ENCODE measurements around the gene MYLIP.

Gene MYLIP

GRCh38 chr6:16132909-16133308, 4.0 kb downstream of the MYLIP start:
- no peak overlapping the region for H2AFZ ChIP-seq
- H3K4me3 ChIP-seq (ENCODE audit: low read depth, low read length) = peak overlapping the region; percentile 95
- TF ChIP-seq CTCF (IDR thresholded peaks at IDR 0.05) = no peak
- H3K79me2 ChIP-seq = peaks cover 20% of the 10 kb centered on the region
- H3K4me2 ChIP-seq (ENCODE audit: low read length) = peak overlapping the region; percentile 71
- H3K9me3 ChIP-seq (ENCODE audit: control insufficient read depth, low read length) = no peaks in the 10 kb centered on the region
- H3K36me3 ChIP-seq (ENCODE audit: control insufficient read depth, insufficient read depth, low read length) = no peaks in the 10 kb centered on the region
- no peaks in the 10 kb centered on the region for H3K27me3 ChIP-seq (ENCODE audit: control insufficient read depth, insufficient read depth, low read length)
- H3K27ac ChIP-seq = no peak overlapping the region
- no peak overlapping the region for H3K9ac ChIP-seq
- H3K4me1 ChIP-seq = peaks cover 18% of the 10 kb centered on the region

GRCh38 chr6:16134430-16134829, 5.5 kb downstream of the MYLIP start:
- TF ChIP-seq CTCF (IDR thresholded peaks at IDR 0.05) = no peak
- no peaks in the 10 kb centered on the region for H3K27me3 ChIP-seq (ENCODE audit: control insufficient read depth, insufficient read depth, low read length)
- peaks cover 30% of the 10 kb centered on the region for H3K79me2 ChIP-seq
- no peak overlapping the region for H3K4me3 ChIP-seq (ENCODE audit: low read depth, low read length)
- no peaks in the 10 kb centered on the region for H3K9me3 ChIP-seq (ENCODE audit: control insufficient read depth, low read length)
- H3K4me1 ChIP-seq = peaks cover 31% of the 10 kb centered on the region
- no peak overlapping the region for H3K27ac ChIP-seq
- no peak overlapping the region for H3K9ac ChIP-seq
- no peaks in the 10 kb centered on the region for H3K36me3 ChIP-seq (ENCODE audit: control insufficient read depth, insufficient read depth, low read length)
- no peak overlapping the region for H3K4me2 ChIP-seq (ENCODE audit: low read length)
- no peak overlapping the region for H2AFZ ChIP-seq

- H3K27me3 ChIP-seq (ENCODE audit: control insufficient read depth, insufficient read depth, low read length) = no peaks in the 10 kb centered on the region
- peaks cover 35% of the 10 kb centered on the region for H3K79me2 ChIP-seq
- H3K4me2 ChIP-seq (ENCODE audit: low read length) = no peak overlapping the region
- no peaks in the 10 kb centered on the region for H3K36me3 ChIP-seq (ENCODE audit: control insufficient read depth, insufficient read depth, low read length)
- no peak for TF ChIP-seq CTCF (IDR thresholded peaks at IDR 0.05)
- no peaks in the 10 kb centered on the region for H3K9me3 ChIP-seq (ENCODE audit: control insufficient read depth, low read length)
- H3K4me1 ChIP-seq = peaks cover 31% of the 10 kb centered on the region
- H3K9ac ChIP-seq = no peak overlapping the region
- no peak overlapping the region for H3K4me3 ChIP-seq (ENCODE audit: low read depth, low read length)
- no peak overlapping the region for H2AFZ ChIP-seq
- H3K27ac ChIP-seq = no peak overlapping the region
Observed at GRCh38 chr6:16135066-16135465, 6.2 kb downstream of the MYLIP start.

- Histone ChIP-seq H3K4me2 (ENCODE audit: low read length) (peak overlapping the region; percentile 35), H3K9me3 (ENCODE audit: control insufficient read depth, low read length) (no peaks in the 10 kb centered on the region), H2AFZ (no peak overlapping the region), H3K27me3 (ENCODE audit: control insufficient read depth, insufficient read depth, low read length) (no peaks in the 10 kb centered on the region), H3K9ac (no peak overlapping the region), H3K27ac (no peak overlapping the region), H3K36me3 (ENCODE audit: control insufficient read depth, insufficient read depth, low read length) (no peaks in the 10 kb centered on the region), H3K79me2 (peaks cover 38% of the 10 kb centered on the region), H3K4me3 (ENCODE audit: low read depth, low read length) (no peak overlapping the region), H3K4me1 (peaks cover 34% of the 10 kb centered on the region)
- no peak for TF ChIP-seq CTCF (IDR thresholded peaks at IDR 0.05)
Observed at GRCh38 chr6:16136091-16136490, 7.2 kb downstream of the MYLIP start.

GRCh38 chr6:16136621-16137450, 8.0 kb downstream of the MYLIP start:
- Histone ChIP-seq H3K9ac (no peak overlapping the region), H3K4me2 (ENCODE audit: low read length) (peak overlapping the region; percentile 64), H3K27ac (no peak overlapping the region), H3K79me2 (peaks cover 38% of the 10 kb centered on the region), H3K9me3 (ENCODE audit: control insufficient read depth, low read length) (no peaks in the 10 kb centered on the region), H2AFZ (no peak overlapping the region), H3K36me3 (ENCODE audit: control insufficient read depth, insufficient read depth, low read length) (no peaks in the 10 kb centered on the region), H3K27me3 (ENCODE audit: control insufficient read depth, insufficient read depth, low read length) (no peaks in the 10 kb centered on the region), H3K4me3 (ENCODE audit: low read depth, low read length) (peak overlapping the region; percentile 41), H3K4me1 (peaks cover 34% of the 10 kb centered on the region)
- TF ChIP-seq CTCF (IDR thresholded peaks at IDR 0.05) = no peak
